GM23338 (cell line): ENCODE measurements around the gene LCLAT1. TPM values are rescaled to one million over a fixed set of nuclear protein-coding genes. Genes with fewer than 3 reads are reported as not detected.

Experiments used
- ATAC-seq: fragments of 200-7000 bp; cut with Tn5 transposase; 3 replicates; pipeline ENCODE4 v1.9.1; 2020
- DNase-seq: peaks from one replicate; pipeline ENCODE4 v3.0.0-alpha.2; 2015; ENCODE audit warnings: low spot score
- H2AFZ ChIP-seq: fragments of 200-600 bp; sonication (generic); 2 replicates; pipeline ENCODE4 v1.8.0; 2016; ENCODE audit warnings: antibody characterized with exemption, mild to moderate bottlenecking, moderate library complexity
- H3F3A ChIP-seq: fragments of 200-600 bp; sonication (generic); replicated peaks from 2 replicates; pipeline ENCODE4 v1.8.0; 2017; ENCODE audit warnings: antibody characterized with exemption, mixed run types, low read depth
- H3K27ac ChIP-seq: fragments of 200-600 bp; sonication (generic); 2 replicates; pipeline ENCODE4 v1.6.1; 2016; ENCODE audit warnings: low read depth
- H3K27me3 ChIP-seq: fragments of 200-600 bp; sonication (generic); 2 replicates; pipeline ENCODE4 v1.8.0; 2016; ENCODE audit warnings: mild to moderate bottlenecking, mixed run types, moderate library complexity; ENCODE audit not compliant: insufficient read depth
- H3K36me3 ChIP-seq: fragments of 200-600 bp; sonication (generic); 2 replicates; pipeline ENCODE4 v1.8.0; 2016; ENCODE audit warnings: mild to moderate bottlenecking; ENCODE audit not compliant: insufficient read depth
- H3K4me1 ChIP-seq: fragments of 200-600 bp; sonication (generic); 2 replicates; pipeline ENCODE4 v1.8.0; 2016; ENCODE audit warnings: mild to moderate bottlenecking, moderate library complexity; ENCODE audit not compliant: insufficient read depth
- H3K4me2 ChIP-seq: fragments of 200-600 bp; sonication (generic); 2 replicates; pipeline ENCODE4 v1.7.1; 2017; ENCODE audit warnings: mixed run types
- H3K4me3 ChIP-seq: fragments of 200-600 bp; sonication (generic); 2 replicates; pipeline ENCODE4 v1.6.1; 2016; ENCODE audit warnings: mixed run types
- H3K79me2 ChIP-seq: fragments of 200-600 bp; sonication (generic); replicated peaks from 2 replicates; pipeline ENCODE4 v1.8.0; 2017; ENCODE audit warnings: mild to moderate bottlenecking; ENCODE audit not compliant: insufficient read depth
- H3K9me2 ChIP-seq: fragments of 200-600 bp; sonication (generic); 2 replicates; pipeline ENCODE4 v1.8.0; 2017; ENCODE audit not compliant: insufficient read depth
- H4K20me1 ChIP-seq: fragments of 200-600 bp; sonication (generic); replicated peaks from 2 replicates; pipeline ENCODE4 v1.8.0; 2017; ENCODE audit warnings: mild to moderate bottlenecking; ENCODE audit not compliant: insufficient read depth
- H3K27ac Mint-ChIP-seq: 2 replicates; pipeline ENCODE4 v1.8.0; 2020; ENCODE audit warnings: inconsistent platforms, mild to moderate bottlenecking, moderate library complexity, mixed read lengths
- H3K27me3 Mint-ChIP-seq: 3 replicates; pipeline ENCODE4 v1.8.0; 2022; ENCODE audit warnings: low read depth, mild to moderate bottlenecking, moderate library complexity, mixed read lengths, inconsistent platforms; ENCODE audit not compliant: insufficient read depth, poor library complexity
- H3K36me3 Mint-ChIP-seq: 3 replicates; pipeline ENCODE4 v1.8.0; 2021; ENCODE audit warnings: low read depth, mild to moderate bottlenecking, inconsistent platforms, moderate library complexity, mixed read lengths
- H3K4me1 Mint-ChIP-seq: 3 replicates; pipeline ENCODE4 v1.8.0; 2020; ENCODE audit warnings: mild to moderate bottlenecking, inconsistent platforms, mixed read lengths
- H3K4me3 Mint-ChIP-seq: 3 replicates; pipeline ENCODE4 v1.8.0; 2021; ENCODE audit warnings: moderate library complexity, mild to moderate bottlenecking, inconsistent platforms, mixed read lengths
- H3K9me3 Mint-ChIP-seq: 3 replicates; pipeline ENCODE4 v1.8.0; 2020; ENCODE audit warnings: moderate library complexity, mild to moderate bottlenecking, inconsistent platforms, mixed read lengths
- EZH2 ChIP-seq: fragments of 200-600 bp; sonication (generic); IDR thresholded peaks from one replicate; pipeline ENCODE4 v1.8.0; 2017; ENCODE audit warnings: antibody characterized with exemption, mild to moderate bottlenecking, low read depth; ENCODE audit not compliant: unreplicated experiment
- EZH2phosphoT487 ChIP-seq: fragments of 200-600 bp; sonication (generic); IDR thresholded peaks from one replicate; pipeline ENCODE4 v1.8.1; 2018; ENCODE audit warnings: antibody characterized with exemption; ENCODE audit not compliant: unreplicated experiment
- JUNB ChIP-seq: IDR thresholded peaks from one replicate; pipeline ENCODE4 v1.6.1; 2016; ENCODE audit warnings: antibody characterized with exemption; ENCODE audit not compliant: unreplicated experiment
- NANOG ChIP-seq: IDR thresholded peaks from 2 replicates; pipeline ENCODE4 v1.6.1; 2016; ENCODE audit warnings: antibody characterized with exemption, borderline replicate concordance
- POLR2AphosphoS5 ChIP-seq: IDR thresholded peaks from 2 replicates; pipeline ENCODE4 v1.6.1; 2016; ENCODE audit warnings: antibody characterized with exemption, low read depth
- STAT1 ChIP-seq: IDR thresholded peaks from one replicate; pipeline ENCODE4 v1.6.1; 2016; ENCODE audit warnings: antibody characterized with exemption; ENCODE audit not compliant: unreplicated experiment
- ZNF114 ChIP-seq: fragments of 250-450 bp; sonication (Bioruptor Pico); IDR thresholded peaks from 2 replicates; pipeline ENCODE4 v1.5.0; 2020; ENCODE audit warnings: mild to moderate bottlenecking, moderate library complexity
- polyA plus RNA-seq: library from polyadenylated mRNA; unstranded; fragments of >200 nt; fragmentation: Nextera tagmentation; extraction: Ambion mirVana; gene quantifications from 2 replicates; pipeline ENCODE4 v1.2.1, GENCODE V29; 2016
- total RNA-seq: library from RNA; depleted of rRNA; stranded (reverse); fragments of >200 nt; shearing (Covaris generic); gene quantifications from 2 replicates; pipeline ENCODE4 v1.2.3, GENCODE V29; 2014
- TF ChIP-seq, protein P1 (sequence below), 2 experiments: fragments of 200-600 bp in 1 of 2; sonication (generic) in 1 of 2; conservative IDR thresholded peaks; 2 replicates each; pipeline versions ENCODE4 v1.5.1 to v1.6.1; 2016 to 2017; ENCODE audit warnings: antibody characterized with exemption in 2 of 2, low read depth in 2 of 2, mild to moderate bottlenecking in 2 of 2, moderate library complexity in 1 of 2
- TF ChIP-seq, protein P2 (sequence below): IDR thresholded peaks from 2 replicates; pipeline ENCODE4 v1.6.1; 2016; ENCODE audit warnings: antibody characterized with exemption
- TF ChIP-seq, protein P3 (sequence below): fragments of 250-450 bp; sonication (Bioruptor Pico); IDR thresholded peaks from 2 replicates; pipeline ENCODE4 v1.5.0; 2020; ENCODE audit warnings: mild to moderate bottlenecking, moderate library complexity

Gene LCLAT1
- total and polyA plus RNA-seq, 2 experiments from 2014 or later, result 11.5 to 30.1 TPM

DNA sequence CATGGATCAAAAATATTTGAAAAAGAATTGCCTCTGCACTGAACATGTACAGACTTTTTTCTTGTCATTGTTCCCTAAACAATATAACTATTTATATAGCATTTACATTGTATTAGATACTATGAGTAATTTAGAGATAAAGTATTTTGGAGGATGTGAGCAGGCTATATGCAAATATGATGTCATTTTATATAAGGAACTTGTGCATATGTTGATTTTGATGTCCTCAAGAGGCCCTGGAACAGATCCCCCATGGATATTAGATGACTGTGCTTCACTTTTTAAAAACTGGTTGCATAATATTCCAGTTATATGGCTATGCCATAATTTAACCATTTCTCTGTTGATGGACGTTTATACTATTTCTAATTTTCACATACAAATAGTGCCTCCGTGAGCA lies 16.5 kb downstream of the LCLAT1 start:
- Histone ChIP-seq H3K4me1 (peaks cover 32% of the 10 kb centered on the region), H3F3A (no peaks in the 10 kb centered on the region), H3K9me2 (no peaks in the 10 kb centered on the region), H3K79me2 (peaks cover 98% of the 10 kb centered on the region), H3K4me2 (no peak overlapping the region), H3K4me3 (no peak overlapping the region), H2AFZ (no peak overlapping the region), H3K27me3 (no peaks in the 10 kb centered on the region), H3K27ac (no peak overlapping the region), H4K20me1 (no peaks in the 10 kb centered on the region), H3K36me3 (no peaks in the 10 kb centered on the region)
- Mint-ChIP-seq H3K9me3 (peaks cover 13% of the 10 kb centered on the region; the same call in 2 of the 3 replicates), H3K27ac (no peak overlapping the region), H3K4me3 (no peak overlapping the region), H3K27me3 (no peaks in the 10 kb centered on the region), H3K4me1 (peaks cover 27% of the 10 kb centered on the region), H3K36me3 (peaks cover 21% of the 10 kb centered on the region; the same call in 2 of the 3 replicates)
- no peak for ATAC-seq
- TF ChIP-seq EZH2phosphoT487 (no peak), ZNF114 (CRISPR knock-in tag) (no peak), STAT1 (no peak), EZH2 (no peak), JUNB (no peak), NANOG (no peak), POLR2AphosphoS5 (no peak)
- TF ChIP-seq, protein P1, sequence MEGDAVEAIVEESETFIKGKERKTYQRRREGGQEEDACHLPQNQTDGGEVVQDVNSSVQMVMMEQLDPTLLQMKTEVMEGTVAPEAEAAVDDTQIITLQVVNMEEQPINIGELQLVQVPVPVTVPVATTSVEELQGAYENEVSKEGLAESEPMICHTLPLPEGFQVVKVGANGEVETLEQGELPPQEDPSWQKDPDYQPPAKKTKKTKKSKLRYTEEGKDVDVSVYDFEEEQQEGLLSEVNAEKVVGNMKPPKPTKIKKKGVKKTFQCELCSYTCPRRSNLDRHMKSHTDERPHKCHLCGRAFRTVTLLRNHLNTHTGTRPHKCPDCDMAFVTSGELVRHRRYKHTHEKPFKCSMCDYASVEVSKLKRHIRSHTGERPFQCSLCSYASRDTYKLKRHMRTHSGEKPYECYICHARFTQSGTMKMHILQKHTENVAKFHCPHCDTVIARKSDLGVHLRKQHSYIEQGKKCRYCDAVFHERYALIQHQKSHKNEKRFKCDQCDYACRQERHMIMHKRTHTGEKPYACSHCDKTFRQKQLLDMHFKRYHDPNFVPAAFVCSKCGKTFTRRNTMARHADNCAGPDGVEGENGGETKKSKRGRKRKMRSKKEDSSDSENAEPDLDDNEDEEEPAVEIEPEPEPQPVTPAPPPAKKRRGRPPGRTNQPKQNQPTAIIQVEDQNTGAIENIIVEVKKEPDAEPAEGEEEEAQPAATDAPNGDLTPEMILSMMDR (conservative IDR thresholded peaks at IDR 0.05; ENCODE audit: low read depth in 2 of 2), result no peak
- TF ChIP-seq, protein P2, sequence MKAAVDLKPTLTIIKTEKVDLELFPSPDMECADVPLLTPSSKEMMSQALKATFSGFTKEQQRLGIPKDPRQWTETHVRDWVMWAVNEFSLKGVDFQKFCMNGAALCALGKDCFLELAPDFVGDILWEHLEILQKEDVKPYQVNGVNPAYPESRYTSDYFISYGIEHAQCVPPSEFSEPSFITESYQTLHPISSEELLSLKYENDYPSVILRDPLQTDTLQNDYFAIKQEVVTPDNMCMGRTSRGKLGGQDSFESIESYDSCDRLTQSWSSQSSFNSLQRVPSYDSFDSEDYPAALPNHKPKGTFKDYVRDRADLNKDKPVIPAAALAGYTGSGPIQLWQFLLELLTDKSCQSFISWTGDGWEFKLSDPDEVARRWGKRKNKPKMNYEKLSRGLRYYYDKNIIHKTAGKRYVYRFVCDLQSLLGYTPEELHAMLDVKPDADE, result no peak
- TF ChIP-seq, protein P3, sequence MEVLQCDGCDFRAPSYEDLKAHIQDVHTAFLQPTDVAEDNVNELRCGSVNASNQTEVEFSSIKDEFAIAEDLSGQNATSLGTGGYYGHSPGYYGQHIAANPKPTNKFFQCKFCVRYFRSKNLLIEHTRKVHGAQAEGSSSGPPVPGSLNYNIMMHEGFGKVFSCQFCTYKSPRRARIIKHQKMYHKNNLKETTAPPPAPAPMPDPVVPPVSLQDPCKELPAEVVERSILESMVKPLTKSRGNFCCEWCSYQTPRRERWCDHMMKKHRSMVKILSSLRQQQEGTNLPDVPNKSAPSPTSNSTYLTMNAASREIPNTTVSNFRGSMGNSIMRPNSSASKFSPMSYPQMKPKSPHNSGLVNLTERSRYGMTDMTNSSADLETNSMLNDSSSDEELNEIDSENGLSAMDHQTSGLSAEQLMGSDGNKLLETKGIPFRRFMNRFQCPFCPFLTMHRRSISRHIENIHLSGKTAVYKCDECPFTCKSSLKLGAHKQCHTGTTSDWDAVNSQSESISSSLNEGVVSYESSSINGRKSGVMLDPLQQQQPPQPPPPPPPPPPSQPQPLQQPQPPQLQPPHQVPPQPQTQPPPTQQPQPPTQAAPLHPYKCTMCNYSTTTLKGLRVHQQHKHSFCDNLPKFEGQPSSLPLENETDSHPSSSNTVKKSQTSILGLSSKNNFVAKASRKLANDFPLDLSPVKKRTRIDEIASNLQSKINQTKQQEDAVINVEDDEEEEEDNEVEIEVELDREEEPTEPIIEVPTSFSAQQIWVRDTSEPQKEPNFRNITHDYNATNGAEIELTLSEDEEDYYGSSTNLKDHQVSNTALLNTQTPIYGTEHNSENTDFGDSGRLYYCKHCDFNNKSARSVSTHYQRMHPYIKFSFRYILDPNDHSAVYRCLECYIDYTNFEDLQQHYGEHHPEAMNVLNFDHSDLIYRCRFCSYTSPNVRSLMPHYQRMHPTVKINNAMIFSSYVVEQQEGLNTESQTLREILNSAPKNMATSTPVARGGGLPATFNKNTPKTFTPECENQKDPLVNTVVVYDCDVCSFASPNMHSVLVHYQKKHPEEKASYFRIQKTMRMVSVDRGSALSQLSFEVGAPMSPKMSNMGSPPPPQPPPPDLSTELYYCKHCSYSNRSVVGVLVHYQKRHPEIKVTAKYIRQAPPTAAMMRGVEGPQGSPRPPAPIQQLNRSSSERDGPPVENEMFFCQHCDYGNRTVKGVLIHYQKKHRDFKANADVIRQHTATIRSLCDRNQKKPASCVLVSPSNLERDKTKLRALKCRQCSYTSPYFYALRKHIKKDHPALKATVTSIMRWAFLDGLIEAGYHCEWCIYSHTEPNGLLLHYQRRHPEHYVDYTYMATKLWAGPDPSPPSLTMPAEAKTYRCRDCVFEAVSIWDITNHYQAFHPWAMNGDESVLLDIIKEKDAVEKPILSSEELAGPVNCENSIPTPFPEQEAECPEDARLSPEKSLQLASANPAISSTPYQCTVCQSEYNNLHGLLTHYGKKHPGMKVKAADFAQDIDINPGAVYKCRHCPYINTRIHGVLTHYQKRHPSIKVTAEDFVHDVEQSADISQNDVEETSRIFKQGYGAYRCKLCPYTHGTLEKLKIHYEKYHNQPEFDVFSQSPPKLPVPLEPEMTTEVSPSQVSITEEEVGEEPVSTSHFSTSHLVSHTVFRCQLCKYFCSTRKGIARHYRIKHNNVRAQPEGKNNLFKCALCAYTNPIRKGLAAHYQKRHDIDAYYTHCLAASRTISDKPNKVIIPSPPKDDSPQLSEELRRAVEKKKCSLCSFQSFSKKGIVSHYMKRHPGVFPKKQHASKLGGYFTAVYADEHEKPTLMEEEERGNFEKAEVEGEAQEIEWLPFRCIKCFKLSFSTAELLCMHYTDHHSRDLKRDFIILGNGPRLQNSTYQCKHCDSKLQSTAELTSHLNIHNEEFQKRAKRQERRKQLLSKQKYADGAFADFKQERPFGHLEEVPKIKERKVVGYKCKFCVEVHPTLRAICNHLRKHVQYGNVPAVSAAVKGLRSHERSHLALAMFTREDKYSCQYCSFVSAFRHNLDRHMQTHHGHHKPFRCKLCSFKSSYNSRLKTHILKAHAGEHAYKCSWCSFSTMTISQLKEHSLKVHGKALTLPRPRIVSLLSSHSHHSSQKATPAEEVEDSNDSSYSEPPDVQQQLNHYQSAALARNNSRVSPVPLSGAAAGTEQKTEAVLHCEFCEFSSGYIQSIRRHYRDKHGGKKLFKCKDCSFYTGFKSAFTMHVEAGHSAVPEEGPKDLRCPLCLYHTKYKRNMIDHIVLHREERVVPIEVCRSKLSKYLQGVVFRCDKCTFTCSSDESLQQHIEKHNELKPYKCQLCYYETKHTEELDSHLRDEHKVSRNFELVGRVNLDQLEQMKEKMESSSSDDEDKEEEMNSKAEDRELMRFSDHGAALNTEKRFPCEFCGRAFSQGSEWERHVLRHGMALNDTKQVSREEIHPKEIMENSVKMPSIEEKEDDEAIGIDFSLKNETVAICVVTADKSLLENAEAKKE (CRISPR knock-in tag), result no peak
- no peak for DNase-seq
